H9 (cell line): ENCODE data around the gene MMS19. TPM values are rescaled to one million over a fixed set of nuclear protein-coding genes. Genes with fewer than 3 reads are reported as not detected.

Source experiments
- DNase-seq: peaks from one replicate; pipeline ENCODE4 v3.0.0-alpha.2; 2017
- H2AFZ ChIP-seq: one replicate; pipeline ENCODE4 v1.6.1; 2013; ENCODE audit warnings: mild to moderate bottlenecking, low read length, control low read depth, moderate library complexity
- H2AK5ac ChIP-seq: 2 replicates; pipeline ENCODE4 v1.6.1; 2013; ENCODE audit warnings: low read length, control low read depth, mixed read lengths; ENCODE audit not compliant: insufficient read length
- H2BK120ac ChIP-seq: one replicate; pipeline ENCODE4 v1.6.1; 2013; ENCODE audit warnings: low read depth, mild to moderate bottlenecking, low read length, control low read depth, inconsistent platforms; ENCODE audit not compliant: poor library complexity, severe bottlenecking
- H2BK12ac ChIP-seq: 2 replicates; pipeline ENCODE4 v1.6.1; 2013; ENCODE audit warnings: low read length, control low read depth, mixed read lengths, low read depth; ENCODE audit not compliant: insufficient read length
- H2BK15ac ChIP-seq: 2 replicates; pipeline ENCODE4 v1.6.1; 2013; ENCODE audit warnings: low read depth, low read length, control low read depth
- H2BK20ac ChIP-seq: one replicate; pipeline ENCODE4 v1.6.1; 2013; ENCODE audit warnings: low read depth, mild to moderate bottlenecking, low read length, control low read depth, inconsistent platforms; ENCODE audit not compliant: poor library complexity, severe bottlenecking
- H2BK5ac ChIP-seq: 2 replicates; pipeline ENCODE4 v1.6.1; 2013; ENCODE audit warnings: low read length, control low read depth, mixed read lengths; ENCODE audit not compliant: insufficient read length
- H3K14ac ChIP-seq: 2 replicates; pipeline ENCODE4 v1.6.1; 2013; ENCODE audit warnings: low read length, control low read depth; ENCODE audit not compliant: insufficient read depth
- H3K18ac ChIP-seq: 2 replicates; pipeline ENCODE4 v1.6.1; 2013; ENCODE audit warnings: low read depth, mild to moderate bottlenecking, mixed read lengths, low read length, control low read depth; ENCODE audit not compliant: insufficient read length
- H3K23ac ChIP-seq: 2 replicates; pipeline ENCODE4 v1.6.1; 2013; ENCODE audit warnings: low read length, control low read depth, mixed read lengths, low read depth; ENCODE audit not compliant: insufficient read length
- H3K23me2 ChIP-seq: 2 replicates; pipeline ENCODE4 v1.6.1; 2013; ENCODE audit warnings: low read depth, mild to moderate bottlenecking, mixed read lengths, low read length, control low read depth; ENCODE audit not compliant: insufficient read length, poor library complexity, severe bottlenecking
- H3K27ac ChIP-seq: 2 replicates; pipeline ENCODE4 v1.5.1; 2013; ENCODE audit warnings: low read length, control low read depth, mixed read lengths, low read depth; ENCODE audit not compliant: insufficient read length
- H3K27me3 ChIP-seq: 2 replicates; pipeline ENCODE4 v1.6.1; 2013; ENCODE audit warnings: low read length, control low read depth, inconsistent platforms; ENCODE audit not compliant: insufficient read depth
- H3K4ac ChIP-seq: 2 replicates; pipeline ENCODE4 v1.6.1; 2013; ENCODE audit warnings: low read depth, mild to moderate bottlenecking, control low read depth, inconsistent platforms, low read length, moderate library complexity
- H3K4me1 ChIP-seq: 2 replicates; pipeline ENCODE4 v1.6.1; 2013; ENCODE audit warnings: low read length, control low read depth, inconsistent platforms; ENCODE audit not compliant: insufficient read depth
- H3K4me2 ChIP-seq: 2 replicates; pipeline ENCODE4 v1.6.1; 2013; ENCODE audit warnings: low read length, control low read depth, mixed read lengths; ENCODE audit not compliant: insufficient read length, insufficient read depth
- H3K56ac ChIP-seq: 2 replicates; pipeline ENCODE4 v1.6.1; 2013; ENCODE audit warnings: low read depth, mild to moderate bottlenecking, mixed read lengths, low read length, control low read depth; ENCODE audit not compliant: insufficient read length
- H3K79me1 ChIP-seq: 2 replicates; pipeline ENCODE4 v1.6.1; 2013; ENCODE audit warnings: low read depth, mild to moderate bottlenecking, moderate library complexity, low read length, control low read depth, inconsistent platforms; ENCODE audit not compliant: insufficient read depth, poor library complexity, severe bottlenecking
- H3K79me2 ChIP-seq: 2 replicates; pipeline ENCODE4 v1.6.1; 2013; ENCODE audit warnings: low read length, control low read depth, inconsistent platforms; ENCODE audit not compliant: insufficient read depth
- H3K9ac ChIP-seq: 2 replicates; pipeline ENCODE4 v1.6.1; 2013; ENCODE audit warnings: low read length, control low read depth, mixed read lengths; ENCODE audit not compliant: insufficient read length; ENCODE audit errors: extremely low read depth
- H3K9me3 ChIP-seq: one replicate; pipeline ENCODE4 v1.6.1; 2013; ENCODE audit warnings: low read depth, low read length, inconsistent platforms; ENCODE audit not compliant: control insufficient read depth
- H3T11ph ChIP-seq: one replicate; pipeline ENCODE4 v1.6.1; 2013; ENCODE audit warnings: mild to moderate bottlenecking, low read length, control low read depth, inconsistent platforms
- H4K20me1 ChIP-seq: one replicate; pipeline ENCODE4 v1.6.1; 2013; ENCODE audit not compliant: control insufficient read depth, insufficient read length, insufficient read depth
- H4K5ac ChIP-seq: 2 replicates; pipeline ENCODE4 v1.6.1; 2013; ENCODE audit warnings: low read depth, mild to moderate bottlenecking, mixed read lengths, low read length, control low read depth; ENCODE audit not compliant: insufficient read length
- H4K8ac ChIP-seq: replicated peaks from 2 replicates; pipeline ENCODE4 v1.6.1; 2013; ENCODE audit warnings: low read length, control low read depth, mixed read lengths, low read depth; ENCODE audit not compliant: insufficient read length
- H4K91ac ChIP-seq: 2 replicates; pipeline ENCODE4 v1.6.1; 2013; ENCODE audit warnings: low read depth, mild to moderate bottlenecking, moderate library complexity, mixed read lengths, low read length, control low read depth; ENCODE audit not compliant: insufficient read length
- H3K27ac Mint-ChIP-seq, 3 experiments: 2 replicates in 2 of 3; 3 replicates in 1 of 3; pipeline ENCODE4 v1.8.0; 2020 to 2021; ENCODE audit warnings: mixed read lengths in 3 of 3, mild to moderate bottlenecking in 1 of 3, moderate library complexity in 1 of 3
- H3K27me3 Mint-ChIP-seq: 2 replicates; pipeline ENCODE4 v1.8.0; 2021; ENCODE audit warnings: low read depth, mild to moderate bottlenecking, moderate library complexity, mixed read lengths
- H3K36me3 Mint-ChIP-seq, 3 experiments: 2 replicates in 2 of 3; 3 replicates in 1 of 3; pipeline ENCODE4 v1.8.0; 2020 to 2021; ENCODE audit warnings: low read depth in 3 of 3, mixed read lengths in 3 of 3; ENCODE audit not compliant: insufficient read depth in 1 of 3
- H3K4me1 Mint-ChIP-seq, 2 experiments: 2 replicates each; pipeline ENCODE4 v1.8.0; 2020; ENCODE audit warnings: mixed read lengths in 2 of 2
- H3K4me3 Mint-ChIP-seq, 2 experiments: 2 replicates in 1 of 2; 3 replicates in 1 of 2; pipeline ENCODE4 v1.8.0; 2020 to 2021; ENCODE audit warnings: mild to moderate bottlenecking in 2 of 2, mixed read lengths in 2 of 2, moderate library complexity in 1 of 2
- H3K9me3 Mint-ChIP-seq, 2 experiments: 2 replicates in 1 of 2; 3 replicates in 1 of 2; pipeline ENCODE4 v1.8.0; 2020; ENCODE audit warnings: mild to moderate bottlenecking in 2 of 2, mixed read lengths in 2 of 2, moderate library complexity in 1 of 2
- WGBS: extraction: QIAGEN DNeasy Blood & Tissue Kit; methylation state at CpG from one replicate; pipeline ENCODE4 v1.1.7; 2013; ENCODE audit warnings: missing lambda C conversion rate, low lambda C conversion rate, mixed read lengths; ENCODE audit not compliant: insufficient read length; ENCODE audit errors: extremely low coverage; 5-methylcytosine and 5-hydroxymethylcytosine counted together
- total RNA-seq: library from RNA; stranded (reverse); gene quantifications from 2 replicates; pipeline ENCODE4 v1.2.1, GENCODE V29; 2021
- TF ChIP-seq, protein P1 (sequence below): fragments of 200-600 bp; sonication (generic); conservative IDR thresholded peaks from 3 replicates; pipeline ENCODE4 v1.8.0; 2021; ENCODE audit warnings: antibody characterized with exemption, mild to moderate bottlenecking

The MMS19 gene
- total RNA-seq, 1 experiment from 2014 or later = 102 TPM

GRCh38 chr10:97542169-97543024 lies 44.2 kb upstream of the MMS19 start:
- H3K9me3 Mint-ChIP-seq = no peaks in the 10 kb centered on the region
- Histone ChIP-seq H4K8ac (no peak overlapping the region), H3K4me1 (no peaks in the 10 kb centered on the region; the same call in 1 of the 2 replicates), H3K4me2 (no peak overlapping the region), H3K18ac (peak overlapping the region; percentile 58), H3K9me3 (no peaks in the 10 kb centered on the region), H3K14ac (no peak overlapping the region), H2BK15ac (no peak overlapping the region), H3K4ac (no peak overlapping the region), H2BK5ac (no peak overlapping the region), H3K9ac (no peak overlapping the region), H3K56ac (no peak overlapping the region), H2AFZ (no peak overlapping the region), H4K20me1 (no peaks in the 10 kb centered on the region), H3K27me3 (no peaks in the 10 kb centered on the region), H2BK120ac (no peak overlapping the region), H3T11ph (no peak overlapping the region), H2BK20ac (no peak overlapping the region), H3K79me2 (no peaks in the 10 kb centered on the region; the same call in 1 of the 2 replicates), H4K91ac (no peak overlapping the region), H2AK5ac (no peak overlapping the region), H2BK12ac (no peak overlapping the region), H3K79me1 (no peaks in the 10 kb centered on the region), H3K27ac (no peak overlapping the region), H3K23me2 (no peaks in the 10 kb centered on the region), H3K23ac (no peak overlapping the region), H4K5ac (no peak overlapping the region)
- peaks cover 35 to 45% of the 10 kb centered on the region in 2 experiments for H3K4me1 Mint-ChIP-seq
- TF ChIP-seq, protein P1, sequence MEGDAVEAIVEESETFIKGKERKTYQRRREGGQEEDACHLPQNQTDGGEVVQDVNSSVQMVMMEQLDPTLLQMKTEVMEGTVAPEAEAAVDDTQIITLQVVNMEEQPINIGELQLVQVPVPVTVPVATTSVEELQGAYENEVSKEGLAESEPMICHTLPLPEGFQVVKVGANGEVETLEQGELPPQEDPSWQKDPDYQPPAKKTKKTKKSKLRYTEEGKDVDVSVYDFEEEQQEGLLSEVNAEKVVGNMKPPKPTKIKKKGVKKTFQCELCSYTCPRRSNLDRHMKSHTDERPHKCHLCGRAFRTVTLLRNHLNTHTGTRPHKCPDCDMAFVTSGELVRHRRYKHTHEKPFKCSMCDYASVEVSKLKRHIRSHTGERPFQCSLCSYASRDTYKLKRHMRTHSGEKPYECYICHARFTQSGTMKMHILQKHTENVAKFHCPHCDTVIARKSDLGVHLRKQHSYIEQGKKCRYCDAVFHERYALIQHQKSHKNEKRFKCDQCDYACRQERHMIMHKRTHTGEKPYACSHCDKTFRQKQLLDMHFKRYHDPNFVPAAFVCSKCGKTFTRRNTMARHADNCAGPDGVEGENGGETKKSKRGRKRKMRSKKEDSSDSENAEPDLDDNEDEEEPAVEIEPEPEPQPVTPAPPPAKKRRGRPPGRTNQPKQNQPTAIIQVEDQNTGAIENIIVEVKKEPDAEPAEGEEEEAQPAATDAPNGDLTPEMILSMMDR = no peak
- peak; percentile 73 for DNase-seq
- peak overlapping the region; percentile 59 to 98 (median 92); a peak in 4 of 7 replicates for H3K27ac Mint-ChIP-seq
- no peaks in the 10 kb centered on the region; a peak in 1 of 7 replicates for H3K36me3 Mint-ChIP-seq
- no peak overlapping the region; a peak in 1 of 5 replicates for H3K4me3 Mint-ChIP-seq
- WGBS = no CpG with 5 or more reads among the region's 9 CpGs
- H3K27me3 Mint-ChIP-seq = no peaks in the 10 kb centered on the region
